HEK293 (cell line): ENCODE results near the gene PPEF1.
"Not testable (repeated sequence)": the region's sequence is repeated elsewhere in the genome, so short reads cannot be mapped to it uniquely, and the experiment has no call there.

Experiments
- CTCF ChIA-PET: fragments of 350-600 bp; formaldehyde crosslinking; extraction: SDS; loops from one replicate; lab custom pipeline; 2021; ENCODE audit warnings: antibody characterized with exemption; lab: Yijun Ruan, JAX
- POLR2A ChIA-PET: fragments of 300-600 bp; formaldehyde crosslinking; extraction: SDS; loops from one replicate; lab custom pipeline; 2020; ENCODE audit warnings: antibody characterized with exemption, inconsistent platforms; lab: Yijun Ruan, JAX
- H3K27ac ChIP-seq: fragments of 200-500 bp; sonication (Bioruptor generic); 2 replicates; pipeline ENCODE4 v1.5.1; 2014; ENCODE audit warnings: low read depth, low read length, control low read depth, inconsistent platforms; ENCODE audit errors: extremely low read depth
- H3K36me3 ChIP-seq, 2 experiments: fragments of 200-500 bp in 1 of 2; sonication (Bioruptor generic) in 1 of 2; 1 replicate in 1 of 2; 2 replicates in 1 of 2; pipeline ENCODE4 v1.5.1; 2014 to 2017; ENCODE audit warnings: inconsistent platforms in 2 of 2, low read length in 2 of 2; ENCODE audit not compliant: control insufficient read depth in 2 of 2, insufficient read depth in 1 of 2
- H3K4me1 ChIP-seq: fragments of 200-500 bp; sonication (Bioruptor generic); 2 replicates; pipeline ENCODE4 v1.5.1; 2014; ENCODE audit warnings: mild to moderate bottlenecking, low read length, inconsistent platforms; ENCODE audit not compliant: control insufficient read depth, insufficient read depth
- H3K4me3 ChIP-seq: 2 replicates; pipeline ENCODE4 v1.5.1; 2011; ENCODE audit warnings: low read depth, mild to moderate bottlenecking, control low read depth, low read length, moderate library complexity
- H3K9me3 ChIP-seq: fragments of 200-500 bp; sonication (Bioruptor generic); 2 replicates; pipeline ENCODE4 v1.5.1; 2014; ENCODE audit warnings: low read depth, low read length, inconsistent platforms; ENCODE audit not compliant: control insufficient read depth, insufficient read depth
- BCL11B ChIP-seq: fragments of 450-650 bp; formaldehyde crosslinking; IDR thresholded peaks from 2 replicates; pipeline ENCODE4 v1.5.1; 2016; ENCODE audit warnings: low read depth, missing biosample characterization, missing genetic modification characterization
- ELK4 ChIP-seq: IDR thresholded peaks from 2 replicates; pipeline ENCODE4 v1.6.1; 2011; ENCODE audit warnings: mild to moderate bottlenecking, low read depth, low read length, borderline replicate concordance
- HIC1 ChIP-seq: fragments of 450-650 bp; formaldehyde crosslinking; IDR thresholded peaks from 2 replicates; pipeline ENCODE4 v1.5.1; 2016; ENCODE audit warnings: missing biosample characterization, missing genetic modification characterization
- PRDM10 ChIP-seq: fragments of 450-650 bp; formaldehyde crosslinking; IDR thresholded peaks from 2 replicates; pipeline ENCODE4 v1.5.1; 2016; ENCODE audit warnings: missing biosample characterization, missing genetic modification characterization
- RBAK ChIP-seq: fragments of 450-650 bp; formaldehyde crosslinking; IDR thresholded peaks from 2 replicates; pipeline ENCODE4 v1.5.1; 2016; ENCODE audit warnings: missing biosample characterization, missing genetic modification characterization
- REPIN1 ChIP-seq: fragments of 450-650 bp; formaldehyde crosslinking; IDR thresholded peaks from 2 replicates; pipeline ENCODE4 v1.5.1; 2017; ENCODE audit warnings: missing biosample characterization, missing genetic modification characterization, low read depth
- SCRT2 ChIP-seq: fragments of 450-650 bp; formaldehyde crosslinking; IDR thresholded peaks from 2 replicates; pipeline ENCODE4 v1.5.1; 2016; ENCODE audit warnings: missing biosample characterization, missing genetic modification characterization
- SETDB1 ChIP-seq: IDR thresholded peaks from one replicate; pipeline ENCODE4 v1.6.1; 2017; ENCODE audit warnings: mild to moderate bottlenecking, low read length, moderate library complexity, mixed read lengths; ENCODE audit not compliant: insufficient read length
- ZBTB7A ChIP-seq: fragments of 450-650 bp; formaldehyde crosslinking; IDR thresholded peaks from 2 replicates; pipeline ENCODE4 v1.5.1; 2016; ENCODE audit warnings: low read depth, missing biosample characterization, missing genetic modification characterization
- ZFP37 ChIP-seq: fragments of 450-650 bp; formaldehyde crosslinking; IDR thresholded peaks from 2 replicates; pipeline ENCODE4 v1.5.1; 2016; ENCODE audit warnings: missing biosample characterization, missing genetic modification characterization
- ZNF184 ChIP-seq: fragments of 450-650 bp; IDR thresholded peaks from 2 replicates; pipeline ENCODE4 v1.5.1; 2018; ENCODE audit warnings: missing biosample characterization, mild to moderate bottlenecking, missing genetic modification characterization
- ZNF248 ChIP-seq: fragments of 450-650 bp; formaldehyde crosslinking; IDR thresholded peaks from 2 replicates; pipeline ENCODE4 v1.5.1; 2017; ENCODE audit warnings: missing biosample characterization, missing genetic modification characterization
- ZNF26 ChIP-seq: fragments of 450-650 bp; formaldehyde crosslinking; IDR thresholded peaks from 2 replicates; pipeline ENCODE4 v1.5.1; 2016; ENCODE audit warnings: missing biosample characterization, missing genetic modification characterization
- ZNF423 ChIP-seq: fragments of 450-650 bp; formaldehyde crosslinking; IDR thresholded peaks from 2 replicates; pipeline ENCODE4 v1.5.1; 2016; ENCODE audit warnings: missing biosample characterization, missing genetic modification characterization
- ZNF510 ChIP-seq: fragments of 450-650 bp; formaldehyde crosslinking; IDR thresholded peaks from 2 replicates; pipeline ENCODE4 v1.5.1; 2018; ENCODE audit warnings: mild to moderate bottlenecking, missing genetic modification characterization, missing biosample characterization; ENCODE audit not compliant: insufficient replicate concordance
- ZNF610 ChIP-seq: fragments of 450-650 bp; formaldehyde crosslinking; IDR thresholded peaks from 2 replicates; pipeline ENCODE4 v1.5.1; 2016; ENCODE audit warnings: missing biosample characterization, missing genetic modification characterization, borderline replicate concordance
- ZNF624 ChIP-seq: fragments of 450-650 bp; formaldehyde crosslinking; IDR thresholded peaks from 2 replicates; pipeline ENCODE4 v1.5.1; 2017; ENCODE audit warnings: missing biosample characterization, missing genetic modification characterization
- ZNF664 ChIP-seq: fragments of 450-650 bp; formaldehyde crosslinking; IDR thresholded peaks from 2 replicates; pipeline ENCODE4 v1.5.1; 2016; ENCODE audit warnings: missing biosample characterization, missing genetic modification characterization
- ZNF747 ChIP-seq: fragments of 450-650 bp; formaldehyde crosslinking; IDR thresholded peaks from 2 replicates; pipeline ENCODE4 v1.5.1; 2016; ENCODE audit warnings: missing biosample characterization, missing genetic modification characterization
- ZNF843 ChIP-seq: fragments of 450-650 bp; formaldehyde crosslinking; IDR thresholded peaks from 2 replicates; pipeline ENCODE4 v1.5.1; 2016; ENCODE audit warnings: missing biosample characterization, missing genetic modification characterization

Gene PPEF1

GRCh38 chrX:18761750-18762149, 54.3 kb downstream of the PPEF1 start:
- ChIA-PET POLR2A (no interaction called here), CTCF (no interaction called here)
- H3K4me3 ChIP-seq = no peak overlapping the region
- no peaks in the 10 kb centered on the region for H3K36me3 ChIP-seq
- no peak for TF ChIP-seq ZNF610 (tag by site-specific recombination)
- TF ChIP-seq SETDB1 = no peak
- TF ChIP-seq ZNF510 = no peak
- TF ChIP-seq ZNF664 (tag by site-specific recombination) = no peak
- no peak for TF ChIP-seq ZNF843 (tag by site-specific recombination)
- H3K27ac ChIP-seq = no peak overlapping the region
- H3K4me1 ChIP-seq = no peaks in the 10 kb centered on the region
- H3K9me3 ChIP-seq = no peaks in the 10 kb centered on the region

- H3K4me1 ChIP-seq, CTCF ChIA-PET, H3K36me3 ChIP-seq, H3K4me3 ChIP-seq, H3K27ac ChIP-seq, H3K9me3 ChIP-seq, POLR2A ChIA-PET: not testable (repeated sequence)
These were observed 55.7 kb downstream of the PPEF1 start for GRCh38 chrX:18763106-18763505.

GRCh38 chrX:18769364-18769763, 61.9 kb downstream of the PPEF1 start:
- Histone ChIP-seq H3K4me3 (no peak overlapping the region), H3K27ac (no peak overlapping the region), H3K9me3 (no peaks in the 10 kb centered on the region)
- POLR2A ChIA-PET = no interaction called here
- no peak for TF ChIP-seq ZNF184 (tag by site-specific recombination)
- no peak for TF ChIP-seq ZNF843 (tag by site-specific recombination)
- no peak for TF ChIP-seq PRDM10
- TF ChIP-seq ZNF747 = no peak
- TF ChIP-seq RBAK (tag by site-specific recombination) = no peak
- TF ChIP-seq ZBTB7A = no peak
- TF ChIP-seq REPIN1 (tag by site-specific recombination) = no peak
- no peak for TF ChIP-seq ELK4
- TF ChIP-seq ZNF624 (tag by site-specific recombination) = no peak
- no peak for TF ChIP-seq BCL11B (tag by site-specific recombination)
- no peak for TF ChIP-seq ZNF26
- TF ChIP-seq ZNF248 (tag by site-specific recombination) = no peak
- TF ChIP-seq ZNF423 (tag by site-specific recombination) = no peak
- no peak for TF ChIP-seq HIC1 (tag by site-specific recombination)
- no peak for TF ChIP-seq ZFP37 (tag by site-specific recombination)
- TF ChIP-seq SCRT2 (tag by site-specific recombination) = no peak
- TF ChIP-seq, all 188 proteins: peak for 0
- H3K36me3 ChIP-seq = no peaks in the 10 kb centered on the region
- CTCF ChIA-PET = interaction anchor here (0.9 to 1.1 kb wide), 3 partner anchors 9 to 67 kb away, joined by 3 to 7 read pairs (median 4); no protein-coding TSS in a partner anchor
- no peaks in the 10 kb centered on the region for H3K4me1 ChIP-seq
